Epidermal melanocyte (primary cell): ENCODE data around the gene ZBTB7C.

Source experiments
- DNase-seq: peaks from one replicate; pipeline ENCODE4 v3.0.0; 2011; ENCODE audit warnings: low spot score; ENCODE audit not compliant: insufficient read length

ZBTB7C gene

DNA sequence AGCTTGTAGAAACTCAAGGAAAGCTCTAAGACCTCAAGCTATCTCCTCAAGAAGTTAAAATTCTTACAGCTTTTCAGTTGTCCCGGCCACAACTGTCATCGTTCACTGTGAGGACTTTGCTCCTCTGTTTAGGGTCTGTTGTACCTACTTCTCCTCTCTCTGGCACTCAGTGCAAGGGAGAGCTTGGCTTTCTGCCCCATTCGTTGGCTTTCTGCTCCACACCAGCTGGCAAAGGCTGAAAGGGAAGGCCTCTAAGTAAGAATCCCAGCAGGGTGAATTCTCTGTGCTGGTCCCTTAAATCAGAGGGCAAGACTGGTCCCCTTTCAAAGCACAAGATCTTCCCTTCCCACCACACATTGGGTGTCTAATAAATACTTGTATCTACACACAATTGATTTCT, 17.3 kb downstream of the ZBTB7C start:
- DNase-seq, result no peak

- DNase-seq, result no peak
These were observed 18.5 kb downstream of the ZBTB7C start for GRCh38 chr18:48390641-48391040.

DNA sequence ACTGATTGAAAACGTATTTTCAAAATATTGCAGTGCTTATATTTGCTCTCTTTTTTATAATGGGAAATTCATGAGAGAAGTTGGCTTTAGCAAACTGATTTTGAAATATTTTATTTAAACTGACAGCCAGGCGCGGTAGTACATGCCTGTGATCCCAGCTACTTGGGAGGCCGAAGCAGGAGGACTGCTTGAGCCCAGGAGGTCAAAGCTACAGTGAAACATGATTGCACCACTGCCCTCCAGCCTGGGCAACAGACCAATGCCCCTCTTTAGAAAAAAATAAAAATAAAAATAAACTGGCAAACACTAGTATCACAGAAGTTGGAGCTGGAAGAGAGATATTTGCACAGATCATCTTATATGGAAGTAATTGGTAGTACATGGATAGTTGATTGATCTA, 20.7 kb downstream of the ZBTB7C start:
- DNase-seq, result no peak

- DNase-seq, result no peak
These were observed 21.9 kb downstream of the ZBTB7C start for GRCh38 chr18:48387300-48387699.

GRCh38 chr18:48385596-48385995, 23.6 kb downstream of the ZBTB7C start:
- no peak for DNase-seq

DNA sequence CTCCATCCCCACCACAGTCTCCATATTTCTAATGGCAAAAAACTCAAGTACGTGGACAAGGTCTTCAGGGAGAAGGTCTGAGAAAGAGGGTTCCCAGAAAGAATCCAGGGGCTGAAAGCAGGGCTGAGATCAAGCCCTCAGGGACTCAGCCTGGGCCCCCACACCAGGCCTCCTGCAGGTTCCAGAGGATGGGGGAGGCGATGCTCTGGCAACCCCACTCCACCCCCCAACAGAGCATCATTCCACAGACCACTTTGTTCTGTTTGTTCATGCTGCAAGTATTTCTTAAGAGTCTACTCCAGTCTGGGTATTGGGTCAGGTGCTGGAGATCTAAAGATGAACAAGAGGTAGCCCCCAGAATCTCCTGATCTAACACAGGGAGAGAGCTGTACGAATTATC, 32.2 kb downstream of the ZBTB7C start:
- no peak for DNase-seq

GRCh38 chr18:48376406-48376805, 32.8 kb downstream of the ZBTB7C start:
- no peak for DNase-seq

- no peak for DNase-seq
These were observed 33.9 kb downstream of the ZBTB7C start for GRCh38 chr18:48375150-48375800.

GRCh38 chr18:48374423-48375149, 34.6 kb downstream of the ZBTB7C start:
- no peak for DNase-seq

DNA sequence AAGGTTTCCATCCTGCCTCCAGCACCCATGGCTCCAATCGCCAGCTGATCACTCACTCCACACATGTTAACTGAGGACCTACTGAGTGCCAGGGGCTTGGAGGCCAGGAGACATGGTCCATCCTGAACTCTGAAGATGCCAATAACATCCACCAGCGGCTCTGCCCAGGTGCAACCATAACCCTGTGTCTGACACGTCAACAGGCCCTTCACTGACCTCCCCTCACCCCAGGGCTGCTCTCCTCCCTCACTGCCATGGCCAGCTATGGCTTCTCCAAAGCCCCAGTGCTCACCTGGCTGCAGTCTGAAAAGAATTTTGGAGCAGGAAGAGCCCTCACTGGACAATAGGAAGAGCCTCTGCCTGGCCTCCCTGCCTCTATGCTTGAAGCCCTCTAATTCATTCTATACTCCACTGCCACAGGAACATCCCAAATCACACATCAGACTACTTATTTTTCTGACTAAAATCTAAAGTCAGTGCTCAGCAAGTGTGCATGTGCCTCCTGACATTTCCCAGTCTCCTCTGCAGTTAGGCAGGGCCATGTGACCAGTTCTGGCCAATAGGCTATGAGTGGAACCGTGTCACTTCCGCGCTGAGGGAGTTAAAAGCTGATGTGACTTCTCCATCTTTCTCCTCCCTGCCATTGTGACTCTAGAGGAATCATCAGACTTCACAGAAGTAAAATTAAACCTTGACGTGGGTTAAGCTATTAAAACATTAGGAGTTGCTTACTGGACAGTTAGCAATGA, 37.2 kb downstream of the ZBTB7C start:
- no peak for DNase-seq

DNA sequence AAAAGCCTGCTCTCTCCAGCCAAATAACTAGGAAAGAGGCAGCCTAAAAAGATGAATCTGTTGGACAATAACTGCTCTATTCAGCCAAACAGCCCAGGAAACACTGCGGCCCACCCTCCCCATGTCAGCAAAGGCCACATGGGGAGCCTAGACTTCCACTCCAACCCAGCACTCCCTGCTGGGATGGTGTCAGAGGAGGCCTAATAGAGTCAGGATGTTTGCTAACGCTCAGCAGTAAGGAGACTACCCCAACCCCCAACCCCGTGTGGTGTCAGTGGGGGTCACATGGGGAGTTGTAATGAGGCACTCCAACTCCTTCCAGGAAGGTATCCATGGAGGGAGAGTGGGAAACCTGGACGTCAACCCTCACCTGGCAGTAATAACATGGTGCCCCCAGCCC, 41.6 kb downstream of the ZBTB7C start:
- no peak for DNase-seq

DNA sequence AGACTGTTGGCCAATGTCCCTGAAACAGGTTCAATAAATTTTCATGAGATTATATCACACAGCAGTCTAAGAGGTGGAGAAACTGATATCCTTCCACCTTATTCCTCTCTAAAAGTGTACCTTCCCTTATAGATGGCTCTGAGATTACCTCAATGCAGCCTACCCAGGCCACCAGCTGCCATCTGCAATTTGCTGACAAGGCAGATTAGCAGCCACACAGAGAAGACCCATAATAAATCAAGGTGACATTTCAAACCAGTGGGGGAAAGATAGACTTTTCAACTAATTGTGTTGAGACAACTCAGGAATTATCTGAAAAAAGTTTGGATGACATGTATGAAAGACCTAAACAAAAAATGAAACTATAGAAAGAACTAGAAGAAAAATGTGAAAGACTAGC, 43.2 kb downstream of the ZBTB7C start:
- DNase-seq, result no peak

DNA sequence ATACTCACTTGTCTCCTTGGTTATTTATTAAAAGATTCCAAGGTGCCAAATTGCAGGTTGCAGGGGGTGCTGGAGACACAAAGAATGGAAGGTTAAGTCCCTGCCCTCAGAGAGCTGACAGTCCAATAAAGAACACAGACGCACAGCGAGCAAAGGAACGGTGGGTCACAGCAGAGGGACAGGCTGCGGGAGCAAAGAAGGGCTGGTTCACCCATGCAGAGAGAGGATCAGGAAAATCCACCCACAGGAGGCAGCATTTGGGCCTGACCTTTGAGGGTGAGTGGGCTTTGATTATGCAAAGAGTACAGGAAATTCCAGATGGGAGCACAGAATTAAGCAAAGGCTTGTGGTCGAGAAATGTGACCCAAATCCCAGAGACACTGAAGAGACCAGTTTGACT, 45.0 kb downstream of the ZBTB7C start:
- DNase-seq, result no peak

DNA sequence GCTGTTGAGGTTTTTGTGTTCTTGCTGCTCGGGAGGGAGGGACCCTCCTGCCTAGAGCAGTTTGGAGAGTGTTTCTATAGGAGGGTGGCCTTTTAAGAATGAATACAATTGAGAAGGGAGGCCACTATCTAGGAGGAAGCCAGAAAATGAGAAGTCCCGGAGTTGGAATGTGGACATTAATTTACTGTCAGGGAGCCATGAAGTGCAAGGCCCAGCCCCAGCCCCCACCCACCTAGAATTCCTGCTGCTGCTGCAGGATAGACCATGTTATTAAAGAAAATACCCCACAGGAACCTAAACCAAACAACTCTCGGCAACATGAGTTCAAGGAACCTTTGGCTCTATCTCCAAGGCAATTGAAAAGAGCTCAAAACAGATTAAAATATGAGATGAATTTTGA, 46.0 kb downstream of the ZBTB7C start:
- DNase-seq, result no peak

DNA sequence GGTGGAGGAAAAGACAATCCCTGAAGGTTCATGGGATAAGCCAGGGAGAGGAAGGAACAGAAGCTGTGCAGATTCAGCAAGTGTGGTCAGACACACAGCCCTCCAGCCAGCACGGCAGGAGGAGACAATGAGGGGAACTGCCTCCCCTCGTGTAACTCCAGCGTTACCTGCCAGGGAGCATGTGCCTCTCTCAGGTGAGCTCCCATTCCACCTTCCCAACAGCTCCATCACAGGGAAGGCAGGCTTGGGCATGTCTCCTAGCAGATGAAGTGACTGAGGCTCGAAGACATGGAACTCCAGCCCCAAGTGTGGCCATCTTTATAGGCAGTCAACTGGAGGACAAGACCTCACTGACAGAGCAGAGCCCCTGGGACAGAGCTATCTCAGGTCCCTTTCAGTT, 47.4 kb downstream of the ZBTB7C start:
- DNase-seq, result no peak

- no peak for DNase-seq
These were observed 48.7 kb downstream of the ZBTB7C start for GRCh38 chr18:48360376-48361021.

GRCh38 chr18:48359626-48360025, 49.6 kb downstream of the ZBTB7C start:
- no peak for DNase-seq

DNA sequence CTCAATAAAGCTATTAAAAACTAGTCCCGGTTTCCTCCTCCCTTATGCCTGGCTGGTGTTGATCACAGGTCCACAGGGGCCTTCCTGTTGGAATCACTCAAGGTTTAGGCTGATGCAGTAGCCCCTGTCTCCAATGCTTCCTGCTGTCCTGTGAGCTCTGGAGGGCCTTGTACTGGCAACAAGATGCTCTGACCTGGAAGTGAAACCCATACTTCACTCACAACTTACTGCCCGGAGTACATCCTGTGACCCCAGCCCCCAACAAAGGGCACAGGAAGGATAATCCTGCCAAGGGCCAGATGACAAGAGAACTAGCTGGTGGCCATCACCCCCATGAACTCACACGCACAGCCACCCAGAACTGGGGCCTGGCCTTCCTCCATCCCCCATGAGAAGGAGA, 50.3 kb downstream of the ZBTB7C start:
- DNase-seq, result no peak

- no peak for DNase-seq
These were observed 52.1 kb downstream of the ZBTB7C start for GRCh38 chr18:48356909-48357631.

- DNase-seq, result no peak
These were observed 52.9 kb downstream of the ZBTB7C start for GRCh38 chr18:48356151-48356745.
